Ovary (tissue), 3 donors: ENCODE results near the gene MMP7.

Experiments used
- CTCF ChIP-seq, 3 donors: fragments of 450-650 bp in 2 of 3; fragments of 200-600 bp in 1 of 3; IDR thresholded peaks; one replicate each; pipeline versions ENCODE4 v1.5.1 to v1.8.0; 2016 to 2022; ENCODE audit warnings: antibody characterized with exemption in 3 of 3, mild to moderate bottlenecking in 1 of 3
- EP300 ChIP-seq: sonication (generic); formaldehyde crosslinking; IDR thresholded peaks from one replicate; pipeline ENCODE4 v1.6.1; 2017; ENCODE audit warnings: antibody characterized with exemption
- POLR2A ChIP-seq: fragments of 450-650 bp; IDR thresholded peaks from one replicate; pipeline ENCODE4 v1.6.1; 2017; ENCODE audit warnings: antibody characterized with exemption, mild to moderate bottlenecking, moderate library complexity
- donor health status: DM: no; HTN: no; CAD: no.

DNA sequence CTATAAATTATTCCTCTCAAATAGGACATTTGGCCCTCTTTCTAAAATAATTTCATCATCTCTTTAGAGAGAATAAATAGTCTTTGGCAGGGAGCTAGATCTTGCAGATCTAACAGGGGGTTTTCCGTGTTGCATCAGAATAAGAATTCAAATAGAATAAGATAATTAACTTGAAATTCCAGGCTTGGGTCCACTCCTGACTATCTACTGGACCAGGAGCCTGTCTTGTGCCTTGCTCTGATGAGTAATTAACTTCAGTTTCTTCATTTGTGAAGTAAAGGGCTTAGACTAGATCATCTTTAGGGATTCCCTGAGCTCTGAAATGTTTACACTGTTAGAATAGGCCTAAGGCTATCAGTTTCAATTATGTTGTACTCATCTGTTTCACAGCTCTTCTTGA lies 54.5 kb downstream of the MMP7 start:
- no peak for TF ChIP-seq POLR2A
- TF ChIP-seq CTCF (IDR thresholded peaks at IDR 0.05): no peak
- no peak for TF ChIP-seq EP300
